Heart left ventricle (tissue), 13 donors: Measurements from ENCODE around the gene TBPL2.

Experiments used
- CTCF ChIP-seq, 12 donors: fragments of 200-600 bp; sonication (generic) in 4 of 12; IDR thresholded peaks; one replicate each; pipeline versions ENCODE4 v1.5.0 to v1.8.0; 2018 to 2022; ENCODE audit warnings: antibody characterized with exemption in 12 of 12, mild to moderate bottlenecking in 5 of 12
- POLR2A ChIP-seq, 2 donors: fragments of 450-650 bp; IDR thresholded peaks; one replicate each; pipeline ENCODE4 v1.6.1; 2017; ENCODE audit warnings: antibody characterized with exemption in 2 of 2, mild to moderate bottlenecking in 2 of 2, moderate library complexity in 2 of 2
- donor health status: ischemic (EF 13 %, LVEDD 7.1; RV severe dilation, severe dysfunction).
- donor health status: DM: no; HTN: yes; CAD: no.
- donor health status: DM: no; HTN: no; CAD: no.
- donor health status: ischemic (EF 25% LVEDD 6.9; RV normal size, moderate dysfunction).
- donor health status: ischemic (EF 25% LVEDD 5.7; RV mildly dilated, moderate dysfunction).
- donor health status: ischemic (EF 35%, LVEDD 5.7; RV mildly dilated, moderate dysfunction).
- donor health status: nonischemic (EF 11% LVEDD 7.7; RV severe dilation, severe dysfunction).
- donor health status: DM: yes; HTN: yes; CAD: no.
- donor health status: PGD.
- donor health status: ischemic (EF 29% LVEDD 5.4; RV normal size, mild dysfunction).
- donor health status: nonischemic (EF 23%, LVEDD 6.1; RV moderate dilation, normal function).

- no peak for TF ChIP-seq CTCF (IDR thresholded peaks at IDR 0.05)
- no peak for TF ChIP-seq POLR2A (IDR thresholded peaks at IDR 0.05)
These were observed 17.1 kb upstream of the TBPL2 start for GRCh38 chr14:55457496-55457895.
